SK-N-SH (cell line): ENCODE data around the gene FOXF1. TPM values are rescaled to one million over a fixed set of nuclear protein-coding genes. Genes with fewer than 3 reads are reported as not detected.
A peak's percentile ranks its signal among the peaks of the same experiment; 100 is the strongest.

ENCODE experiments used
- CTCF ChIA-PET: fragments of 300-600, 350-600 bp; formaldehyde crosslinking; extraction: SDS; loops from one replicate; lab custom pipeline; 2021; lab: Yijun Ruan, JAX
- POLR2A ChIA-PET: fragments of 350-600 bp; sonication (Branson Sonifier 250); formaldehyde crosslinking; extraction: SDS; loops from one replicate; lab custom pipeline; 2020; ENCODE audit warnings: antibody characterized with exemption, inconsistent platforms; lab: Yijun Ruan, JAX
- DNase-seq: peaks from one replicate; pipeline ENCODE4 v3.0.0; 2012
- H2AFZ ChIP-seq: fragments of 200-600 bp; sonication (generic); 2 replicates; pipeline ENCODE4 v1.8.1; 2016; ENCODE audit warnings: antibody characterized with exemption, mild to moderate bottlenecking, low read depth
- H3F3A ChIP-seq: fragments of 200-600 bp; sonication (generic); replicated peaks from 2 replicates; pipeline ENCODE3; 2016; ENCODE audit warnings: antibody characterized with exemption, mild to moderate bottlenecking; ENCODE audit not compliant: insufficient read depth
- H3K27ac ChIP-seq, 2 experiments: fragments of 200-500 bp in 1 of 2; fragments of 200-600 bp in 1 of 2; sonication (Bioruptor generic) in 1 of 2; sonication (generic), shearing (Covaris generic) in 1 of 2; 2 replicates each; pipeline versions ENCODE4 v1.5.1 to v1.6.1; 2014 to 2016; ENCODE audit warnings: low read depth in 2 of 2, inconsistent platforms in 1 of 2, low read length in 1 of 2, mild to moderate bottlenecking in 1 of 2, mixed read lengths in 1 of 2
- H3K27me3 ChIP-seq: fragments of 200-600 bp; sonication (generic), shearing (Covaris generic); 2 replicates; pipeline ENCODE4 v1.6.1; 2016; ENCODE audit warnings: mixed run types; ENCODE audit not compliant: insufficient read depth
- H3K36me3 ChIP-seq, 2 experiments: fragments of 200-500 bp in 1 of 2; fragments of 200-600 bp in 1 of 2; sonication (Bioruptor generic) in 1 of 2; sonication (generic) in 1 of 2; replicated peaks in 1 of 2; 2 replicates each; pipeline versions ENCODE3 to v1.5.1; 2014 to 2016; ENCODE audit warnings: low read length in 1 of 2, mild to moderate bottlenecking in 1 of 2; ENCODE audit not compliant: insufficient read depth in 2 of 2, control insufficient read depth in 1 of 2
- H3K4me1 ChIP-seq, 2 experiments: fragments of 200-500 bp in 1 of 2; fragments of 200-600 bp in 1 of 2; sonication (Bioruptor generic) in 1 of 2; sonication (generic), shearing (Covaris generic) in 1 of 2; 2 replicates each; pipeline versions ENCODE4 v1.5.1 to v1.6.1; 2014 to 2016; ENCODE audit warnings: low read depth in 1 of 2, low read length in 1 of 2, mixed run types in 1 of 2; ENCODE audit not compliant: insufficient read depth in 2 of 2, control insufficient read depth in 1 of 2
- H3K4me2 ChIP-seq: fragments of 200-600 bp; sonication (generic), shearing (Covaris generic); 2 replicates; pipeline ENCODE4 v1.6.1; 2017; ENCODE audit warnings: mixed run types
- H3K4me3 ChIP-seq, 2 experiments: fragments of 200-500 bp in 1 of 2; fragments of 200-600 bp in 1 of 2; sonication (Bioruptor generic) in 1 of 2; sonication (generic), shearing (Covaris generic) in 1 of 2; 2 replicates each; pipeline versions ENCODE4 v1.5.1 to v1.8.1; 2014 to 2016; ENCODE audit warnings: low read depth in 2 of 2, inconsistent platforms in 1 of 2, low read length in 1 of 2, mild to moderate bottlenecking in 1 of 2, mixed read lengths in 1 of 2, moderate library complexity in 1 of 2
- H3K79me2 ChIP-seq: fragments of 200-600 bp; sonication (generic); 2 replicates; pipeline ENCODE4 v1.8.1; 2017; ENCODE audit warnings: mild to moderate bottlenecking; ENCODE audit not compliant: insufficient read depth
- H3K9ac ChIP-seq: fragments of 200-600 bp; sonication (generic); 2 replicates; pipeline ENCODE4 v1.6.1; 2017; ENCODE audit warnings: mixed run types
- H3K9me2 ChIP-seq: fragments of 200-600 bp; sonication (generic); 2 replicates; pipeline ENCODE4 v1.6.1; 2017; ENCODE audit warnings: mixed run types
- H3K9me3 ChIP-seq: fragments of 200-600 bp; sonication (generic); 2 replicates; pipeline ENCODE4 v1.6.1; 2017; ENCODE audit warnings: mixed run types, mild to moderate bottlenecking, moderate library complexity
- H4K20me1 ChIP-seq: fragments of 200-600 bp; sonication (generic); 2 replicates; pipeline ENCODE4 v1.6.1; 2017; ENCODE audit warnings: mild to moderate bottlenecking, mixed run types; ENCODE audit not compliant: insufficient read depth
- EZH2phosphoT487 ChIP-seq: fragments of 200-600 bp; sonication (generic); IDR thresholded peaks from 2 replicates; pipeline ENCODE4 v1.6.1; 2017; ENCODE audit warnings: low read depth, mixed run types, mild to moderate bottlenecking, antibody characterized with exemption, moderate library complexity, borderline replicate concordance
- POLR2AphosphoS5 ChIP-seq: IDR thresholded peaks from 2 replicates; pipeline ENCODE4 v1.6.1; 2012; ENCODE audit warnings: low read depth, low read length
- WGBS: methylation state at CpG from one replicate; pipeline ENCODE4 v1.1.6; 2017; ENCODE audit warnings: low lambda C conversion rate; 5-methylcytosine and 5-hydroxymethylcytosine counted together
- polyA plus RNA-seq, 3 experiments: library from polyadenylated mRNA; depleted of rRNA; stranded (reverse); fragments of >200 nt; gene quantifications; 2 replicates each; pipeline ENCODE4 v1.2.3, GENCODE V29; 2012
- TF ChIP-seq, protein P1 (sequence below): fragments of 150-350 bp; IDR thresholded peaks from 2 replicates; pipeline ENCODE4 v1.6.1; 2016; ENCODE audit warnings: mild to moderate bottlenecking, low read depth, low read length

FOXF1 gene
- polyA plus RNA-seq, 1 of the 3 experiments (the other 2 are of a cell fraction), result 0.02 TPM

DNA sequence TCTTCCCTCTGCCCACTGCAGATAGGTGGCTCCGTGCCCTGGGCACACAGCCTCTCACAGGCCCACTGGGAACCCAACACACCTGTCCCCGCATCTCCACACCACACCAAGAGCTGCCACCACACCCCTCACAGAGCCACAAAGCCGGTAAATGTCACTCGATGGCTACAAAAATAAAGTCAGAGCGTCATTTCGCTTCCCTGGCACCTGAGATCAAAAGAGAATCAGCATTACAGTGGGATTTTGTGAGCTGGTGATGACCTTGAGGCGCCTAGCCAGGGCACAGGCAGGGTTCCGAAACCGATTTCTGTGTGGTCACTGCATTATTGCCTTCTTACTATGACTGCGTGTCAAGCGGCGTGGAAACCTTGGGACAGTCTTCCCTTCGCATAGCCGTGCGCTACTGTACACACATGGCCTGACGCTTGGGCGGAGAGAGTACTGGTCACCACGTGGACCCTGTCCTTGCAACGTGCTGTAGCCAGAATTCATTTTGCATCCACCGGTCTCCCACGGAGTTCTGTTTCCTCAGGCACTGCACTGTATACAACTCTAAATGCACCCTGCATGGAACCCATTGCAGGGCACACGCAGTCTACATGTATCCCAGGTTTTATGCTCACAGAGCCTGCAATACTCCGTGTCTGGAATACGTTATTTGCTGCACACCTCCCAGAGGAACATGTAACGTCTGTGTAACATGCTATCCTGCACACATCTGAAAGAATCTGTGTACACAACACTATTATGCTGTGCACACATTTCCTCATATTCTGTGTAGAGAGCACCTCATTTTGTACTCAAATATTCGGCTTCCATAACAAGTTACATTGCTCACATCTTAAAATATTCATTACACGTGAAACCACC, 5.8 kb upstream of the FOXF1 start:
- H3K9me2 ChIP-seq, result no peaks in the 10 kb centered on the region
- no peak for DNase-seq
- H3K79me2 ChIP-seq, result no peaks in the 10 kb centered on the region
- 20% methylated on average over 14 of the region's 27 CpGs for WGBS
- H3K9me3 ChIP-seq, result no peaks in the 10 kb centered on the region
- ChIA-PET POLR2A (no interaction called here), CTCF (interaction anchor here (1.4 to 1.8 kb wide), 2 partner anchors 13 to 14 kb away, joined by 3 to 11 read pairs; no protein-coding TSS in a partner anchor)
- no peaks in the 10 kb centered on the region for H3F3A ChIP-seq
- H3K4me2 ChIP-seq, result no peak overlapping the region
- no peak for TF ChIP-seq POLR2AphosphoS5
- H3K4me1 ChIP-seq, result no peaks in the 10 kb centered on the region
- H4K20me1 ChIP-seq, result 0 out of 2 replicates have a peak, but pooled peaks cover 26% of the 10 kb centered on the region
- H3K4me3 ChIP-seq, result no peak overlapping the region
- H2AFZ ChIP-seq, result no peak overlapping the region
- no peak overlapping the region for H3K27ac ChIP-seq
- H3K9ac ChIP-seq, result no peak overlapping the region
- no peaks in the 10 kb centered on the region for H3K36me3 ChIP-seq
- H3K27me3 ChIP-seq, result peaks cover 97% of the 10 kb centered on the region

DNA sequence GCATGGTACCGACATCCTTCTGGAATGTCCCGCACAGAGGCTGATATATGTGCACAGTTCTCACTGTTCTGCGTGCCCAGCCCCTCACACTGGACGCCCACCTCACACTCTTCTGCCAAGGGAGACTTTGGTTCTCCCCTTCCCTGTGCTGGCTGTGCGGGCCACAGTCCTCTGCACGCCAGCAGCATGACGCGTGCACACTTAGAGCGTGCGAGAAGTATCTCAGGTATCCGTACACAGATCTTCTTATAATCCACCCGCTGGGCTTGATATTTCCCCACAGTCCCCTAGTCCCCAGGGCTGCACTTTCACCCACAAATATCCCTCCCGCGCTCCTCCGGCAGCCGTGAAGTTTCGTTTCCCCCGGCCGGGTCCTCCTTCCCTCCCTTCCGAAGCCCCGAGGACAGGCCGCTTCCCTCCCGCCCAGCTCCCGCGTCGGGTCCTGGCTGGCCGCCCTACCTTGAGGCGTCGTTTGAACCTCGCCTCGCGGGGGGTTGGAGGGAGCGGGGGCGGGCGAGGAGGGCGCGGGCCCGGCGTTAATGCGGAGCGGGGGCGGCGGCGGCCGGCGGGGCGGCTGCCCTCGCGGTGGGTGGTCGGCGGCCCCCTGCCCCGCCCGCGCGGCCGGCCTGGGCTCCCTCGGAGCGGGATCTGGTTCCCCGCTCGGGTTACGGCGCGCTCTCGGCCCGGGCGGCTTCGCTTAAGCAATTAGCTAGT, 5.0 kb upstream of the FOXF1 start:
- no peaks in the 10 kb centered on the region for H3K4me1 ChIP-seq
- no peak overlapping the region for H3K4me2 ChIP-seq
- H3K27me3 ChIP-seq, result peaks cover 95% of the 10 kb centered on the region

More for the DNA sequence above, 5.0 kb upstream of the FOXF1 start:
- Histone ChIP-seq H3K79me2 (no peaks in the 10 kb centered on the region), H2AFZ (no peak overlapping the region), H3K9ac (no peak overlapping the region), H3F3A (no peaks in the 10 kb centered on the region), H3K27ac (no peak overlapping the region), H3K9me2 (no peaks in the 10 kb centered on the region), H3K4me3 (no peak overlapping the region), H3K9me3 (no peaks in the 10 kb centered on the region), H4K20me1 (0 out of 2 replicates have a peak, but pooled peaks cover 26% of the 10 kb centered on the region), H3K36me3 (no peaks in the 10 kb centered on the region)
- ChIA-PET CTCF (interaction anchor here (1.8 kb wide), 1 partner anchor 12 kb away, joined by 11 read pairs; no protein-coding TSS in a partner anchor), POLR2A (no interaction called here)
- 6% methylated on average over 30 of the region's 67 CpGs for WGBS
- TF ChIP-seq, protein P1, sequence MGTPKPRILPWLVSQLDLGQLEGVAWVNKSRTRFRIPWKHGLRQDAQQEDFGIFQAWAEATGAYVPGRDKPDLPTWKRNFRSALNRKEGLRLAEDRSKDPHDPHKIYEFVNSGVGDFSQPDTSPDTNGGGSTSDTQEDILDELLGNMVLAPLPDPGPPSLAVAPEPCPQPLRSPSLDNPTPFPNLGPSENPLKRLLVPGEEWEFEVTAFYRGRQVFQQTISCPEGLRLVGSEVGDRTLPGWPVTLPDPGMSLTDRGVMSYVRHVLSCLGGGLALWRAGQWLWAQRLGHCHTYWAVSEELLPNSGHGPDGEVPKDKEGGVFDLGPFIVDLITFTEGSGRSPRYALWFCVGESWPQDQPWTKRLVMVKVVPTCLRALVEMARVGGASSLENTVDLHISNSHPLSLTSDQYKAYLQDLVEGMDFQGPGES, result no peak
- TF ChIP-seq EZH2phosphoT487, result peak; percentile 84; the same call in 1 of the 2 replicates
- no peak for DNase-seq
